ENCODE data around the gene OPN5. TPM values are rescaled to one million over a fixed set of nuclear protein-coding genes. Genes with fewer than 3 reads are reported as not detected.

Gene OPN5, protein sequence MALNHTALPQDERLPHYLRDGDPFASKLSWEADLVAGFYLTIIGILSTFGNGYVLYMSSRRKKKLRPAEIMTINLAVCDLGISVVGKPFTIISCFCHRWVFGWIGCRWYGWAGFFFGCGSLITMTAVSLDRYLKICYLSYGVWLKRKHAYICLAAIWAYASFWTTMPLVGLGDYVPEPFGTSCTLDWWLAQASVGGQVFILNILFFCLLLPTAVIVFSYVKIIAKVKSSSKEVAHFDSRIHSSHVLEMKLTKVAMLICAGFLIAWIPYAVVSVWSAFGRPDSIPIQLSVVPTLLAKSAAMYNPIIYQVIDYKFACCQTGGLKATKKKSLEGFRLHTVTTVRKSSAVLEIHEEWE
- total RNA-seq = not detected

DNA sequence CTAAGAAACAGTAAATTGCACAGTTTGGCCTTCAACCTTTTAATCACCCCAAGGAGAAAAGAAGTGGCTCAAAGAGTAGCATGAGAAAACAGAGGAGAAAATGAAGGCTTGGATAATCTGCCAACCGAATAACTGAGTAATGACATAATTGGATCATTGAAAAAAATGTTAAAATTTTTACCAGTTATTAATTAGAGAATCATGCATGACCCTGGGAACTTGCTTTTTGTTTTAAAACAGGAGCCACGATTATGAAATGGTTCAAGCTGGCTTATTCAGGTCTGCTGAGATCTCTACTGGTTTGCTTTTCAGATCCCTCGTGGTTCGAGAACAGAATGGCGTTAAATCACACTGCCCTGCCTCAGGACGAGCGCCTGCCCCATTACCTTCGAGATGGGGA lies at the start of gene OPN5:
TSS of gene OPN5 (plus strand) at position 301 of the 400 bp plus-strand sequence. CDS start at position 336, 35 bp downstream.
- no peaks in the 10 kb centered on the region for H3K4me1 ChIP-seq
- H3K27me3 ChIP-seq = no peaks in the 10 kb centered on the region
- H3K36me3 ChIP-seq = no peaks in the 10 kb centered on the region
- no peak for DNase-seq (ENCODE audit: low spot score in 2 of 2)
- no peaks in the 10 kb centered on the region for H3K9me3 ChIP-seq
- H3K4me3 ChIP-seq = no peak within 1 kb of the TSS
- H3K27ac ChIP-seq = no peak within 1 kb of the TSS
- TF ChIP-seq POLR2AphosphoS5 (IDR thresholded peaks at IDR 0.05) (no peak), POLR2A (IDR thresholded peaks at IDR 0.05) (no peak)
- TF ChIP-seq, protein P1, sequence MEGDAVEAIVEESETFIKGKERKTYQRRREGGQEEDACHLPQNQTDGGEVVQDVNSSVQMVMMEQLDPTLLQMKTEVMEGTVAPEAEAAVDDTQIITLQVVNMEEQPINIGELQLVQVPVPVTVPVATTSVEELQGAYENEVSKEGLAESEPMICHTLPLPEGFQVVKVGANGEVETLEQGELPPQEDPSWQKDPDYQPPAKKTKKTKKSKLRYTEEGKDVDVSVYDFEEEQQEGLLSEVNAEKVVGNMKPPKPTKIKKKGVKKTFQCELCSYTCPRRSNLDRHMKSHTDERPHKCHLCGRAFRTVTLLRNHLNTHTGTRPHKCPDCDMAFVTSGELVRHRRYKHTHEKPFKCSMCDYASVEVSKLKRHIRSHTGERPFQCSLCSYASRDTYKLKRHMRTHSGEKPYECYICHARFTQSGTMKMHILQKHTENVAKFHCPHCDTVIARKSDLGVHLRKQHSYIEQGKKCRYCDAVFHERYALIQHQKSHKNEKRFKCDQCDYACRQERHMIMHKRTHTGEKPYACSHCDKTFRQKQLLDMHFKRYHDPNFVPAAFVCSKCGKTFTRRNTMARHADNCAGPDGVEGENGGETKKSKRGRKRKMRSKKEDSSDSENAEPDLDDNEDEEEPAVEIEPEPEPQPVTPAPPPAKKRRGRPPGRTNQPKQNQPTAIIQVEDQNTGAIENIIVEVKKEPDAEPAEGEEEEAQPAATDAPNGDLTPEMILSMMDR (IDR thresholded peaks at IDR 0.05) = no peak
- intact Hi-C loops (cut with DNase I; ENCODE audit: low total_unique reads) = no loop called here

DNA sequence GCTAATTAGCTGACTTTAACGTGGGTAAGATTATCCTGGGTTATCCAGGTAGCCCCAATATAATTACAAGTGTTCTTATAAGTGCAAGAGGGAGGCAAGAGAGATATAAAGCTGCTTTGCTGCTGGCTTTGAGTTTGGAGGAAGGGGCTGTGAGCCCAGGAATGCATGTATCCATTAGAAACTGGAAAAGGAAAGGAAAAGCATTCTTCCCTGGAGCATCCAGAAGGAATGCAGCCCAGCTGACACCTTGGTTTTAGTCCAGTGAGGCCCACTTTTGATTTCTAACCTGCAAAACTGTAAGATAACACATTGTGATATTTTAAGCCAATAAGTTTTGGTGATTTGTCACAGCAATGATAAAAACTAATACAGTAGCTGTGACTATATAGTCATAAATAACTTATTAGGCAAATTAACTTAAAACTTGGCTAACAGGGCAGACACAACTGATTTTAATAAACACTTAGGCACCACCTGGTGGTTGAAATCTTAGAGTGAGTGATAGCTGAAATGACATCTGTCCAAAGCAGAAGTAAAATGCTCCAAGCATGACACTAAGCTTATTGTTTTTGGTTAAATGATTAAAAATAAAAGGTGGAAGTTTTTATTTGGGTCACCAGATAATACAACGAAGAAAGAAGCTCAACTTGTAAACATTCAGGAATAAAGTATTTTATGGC lies 47.8 kb upstream of the OPN5 start:
- intact Hi-C loops (cut with DNase I; ENCODE audit: low total_unique reads) = no loop called here
- H3K4me1 ChIP-seq = no peaks in the 10 kb centered on the region
- DNase-seq (ENCODE audit: low spot score in 2 of 2) = no peak
- H3K4me3 ChIP-seq = no peak overlapping the region
- no peak overlapping the region for H3K27ac ChIP-seq
- no peaks in the 10 kb centered on the region for H3K36me3 ChIP-seq
- no peaks in the 10 kb centered on the region for H3K27me3 ChIP-seq
- TF ChIP-seq, protein P1 (IDR thresholded peaks at IDR 0.05) = peak; percentile 13 to 47 (median 34)
- no peak for TF ChIP-seq POLR2AphosphoS5 (IDR thresholded peaks at IDR 0.05)
- no peaks in the 10 kb centered on the region for H3K9me3 ChIP-seq

DNA sequence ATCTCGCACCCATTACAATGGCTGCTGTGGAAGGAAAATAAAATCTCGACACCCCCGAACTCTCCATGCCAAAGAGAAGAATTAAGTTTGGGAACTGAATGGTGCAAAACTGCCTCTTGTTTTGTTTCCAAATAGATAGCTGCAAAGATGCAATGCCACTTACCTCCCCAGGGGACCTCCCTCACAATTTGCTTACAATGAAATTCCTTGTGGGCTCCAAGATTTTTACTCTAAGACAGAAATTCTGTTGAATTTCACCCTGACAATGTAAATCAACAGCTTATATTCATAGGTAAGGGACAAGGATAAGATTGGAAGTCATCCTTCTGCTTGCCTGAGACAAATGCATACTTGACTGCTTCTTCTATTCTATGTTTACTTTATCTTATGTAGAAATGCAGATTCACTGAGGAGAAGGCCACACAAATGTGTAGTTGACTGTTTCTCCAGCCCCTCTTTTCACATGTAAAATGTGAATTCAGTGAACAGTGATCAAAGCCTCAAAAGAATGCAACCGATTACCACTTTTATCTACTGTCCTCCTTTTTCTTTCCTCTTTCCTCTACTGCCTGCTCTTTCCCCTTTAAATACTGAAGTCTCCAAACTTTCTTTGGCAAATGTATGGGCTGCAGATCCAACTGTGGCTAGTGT lies 46.9 kb upstream of the OPN5 start:
- intact Hi-C loops (cut with DNase I; ENCODE audit: low total_unique reads) = no loop called here
- no peaks in the 10 kb centered on the region for H3K36me3 ChIP-seq
- TF ChIP-seq POLR2A (IDR thresholded peaks at IDR 0.05) = no peak
- TF ChIP-seq POLR2AphosphoS5 (IDR thresholded peaks at IDR 0.05) = no peak
- TF ChIP-seq, protein P1 (IDR thresholded peaks at IDR 0.05) = no peak
- no peaks in the 10 kb centered on the region for H3K27me3 ChIP-seq
- H3K27ac ChIP-seq = no peak overlapping the region
- H3K4me1 ChIP-seq = no peaks in the 10 kb centered on the region
- no peak for DNase-seq (ENCODE audit: low spot score in 2 of 2)
- no peaks in the 10 kb centered on the region for H3K9me3 ChIP-seq
- no peak overlapping the region for H3K4me3 ChIP-seq

DNA sequence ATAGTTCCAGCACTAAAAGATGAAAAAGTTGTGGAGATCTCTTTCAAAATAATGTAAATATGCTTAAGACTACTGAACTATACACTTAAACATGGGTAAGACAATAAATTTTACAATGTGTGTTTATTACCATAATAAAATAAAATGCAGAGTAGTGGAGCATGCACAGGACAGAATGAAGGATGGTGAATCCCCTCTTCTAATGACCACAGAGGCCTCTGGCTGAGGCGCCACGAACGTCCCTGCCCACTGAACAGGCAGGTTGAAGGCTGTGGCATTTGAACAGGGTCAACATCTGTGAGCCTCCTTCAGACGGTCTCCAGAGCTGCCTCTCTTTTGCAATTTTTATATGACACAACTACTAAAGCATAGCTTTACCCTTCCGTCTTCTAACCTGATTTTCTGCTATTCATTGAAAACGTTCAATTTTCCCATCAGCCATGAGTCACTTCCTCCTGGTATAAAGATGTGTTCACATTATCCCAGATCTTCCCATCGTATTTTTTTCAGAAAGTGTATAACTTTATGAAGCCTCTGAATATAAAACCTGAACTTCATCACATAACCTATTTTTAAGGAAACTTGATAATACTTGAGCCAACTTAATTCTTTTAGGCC lies 45.6 kb upstream of the OPN5 start:
- TF ChIP-seq, protein P1 (IDR thresholded peaks at IDR 0.05) = no peak
- no peak for TF ChIP-seq POLR2AphosphoS5 (IDR thresholded peaks at IDR 0.05)
- TF ChIP-seq POLR2A (IDR thresholded peaks at IDR 0.05) = no peak
- H3K27ac ChIP-seq = no peak overlapping the region
- H3K4me1 ChIP-seq = no peaks in the 10 kb centered on the region
- no peaks in the 10 kb centered on the region for H3K9me3 ChIP-seq
- no peak overlapping the region for H3K4me3 ChIP-seq
- intact Hi-C loops (cut with DNase I; ENCODE audit: low total_unique reads) = no loop called here
- no peaks in the 10 kb centered on the region for H3K27me3 ChIP-seq
- H3K36me3 ChIP-seq = no peaks in the 10 kb centered on the region
- DNase-seq (ENCODE audit: low spot score in 2 of 2) = no peak

All from breast epithelium (tissue), 4 donors.